Activated naive CD8-positive, alpha-beta T cell treated with anti-CD3 and anti-CD28 coated beads, Interleukin-2, amount 10 ng/mL, durations not matched to agents 7 days and 5 days (primary cell): ENCODE measurements around the gene FMNL2. TPM values are rescaled to one million over a fixed set of nuclear protein-coding genes. Genes with fewer than 3 reads are reported as not detected.

Experiments used
- ATAC-seq: fragments of 150-1000 bp; cut with Tn5 transposase; one replicate; pipeline ENCODE4 v1.10.0; 2021; ENCODE audit warnings: low read depth, moderate library complexity
- POLR2A ChIA-PET: fragments of 350-600 bp; sonication (Branson Sonifier 250); formaldehyde crosslinking; loops from one replicate; lab custom pipeline; 2021; ENCODE audit warnings: antibody characterized with exemption; lab: Charles Lee
- DNase-seq: peaks from one replicate; pipeline ENCODE4 v3.0.0; 2021
- H3K27ac Mint-ChIP-seq: one replicate; pipeline ENCODE4 v1.8.0; 2022; ENCODE audit warnings: mild to moderate bottlenecking, mixed read lengths
- H3K27me3 Mint-ChIP-seq: one replicate; pipeline ENCODE4 v1.8.0; 2022; ENCODE audit warnings: mild to moderate bottlenecking, moderate library complexity, mixed read lengths
- H3K36me3 Mint-ChIP-seq: one replicate; pipeline ENCODE4 v1.8.0; 2021; ENCODE audit warnings: mild to moderate bottlenecking, mixed read lengths
- H3K4me1 Mint-ChIP-seq: one replicate; pipeline ENCODE4 v1.8.0; 2021; ENCODE audit warnings: mixed read lengths
- H3K4me3 Mint-ChIP-seq: one replicate; pipeline ENCODE4 v1.8.0; 2022; ENCODE audit warnings: mild to moderate bottlenecking, moderate library complexity, mixed read lengths
- H3K9me3 Mint-ChIP-seq: one replicate; pipeline ENCODE4 v1.8.0; 2021; ENCODE audit warnings: mixed read lengths
- total RNA-seq, 2 experiments: library from RNA; stranded (reverse); gene quantifications; one replicate each; pipeline ENCODE4 v1.2.3, GENCODE V29; 2021

Gene FMNL2
- total RNA-seq, 2 experiments from 2014 or later = 0.37 to 0.42 TPM

DNA sequence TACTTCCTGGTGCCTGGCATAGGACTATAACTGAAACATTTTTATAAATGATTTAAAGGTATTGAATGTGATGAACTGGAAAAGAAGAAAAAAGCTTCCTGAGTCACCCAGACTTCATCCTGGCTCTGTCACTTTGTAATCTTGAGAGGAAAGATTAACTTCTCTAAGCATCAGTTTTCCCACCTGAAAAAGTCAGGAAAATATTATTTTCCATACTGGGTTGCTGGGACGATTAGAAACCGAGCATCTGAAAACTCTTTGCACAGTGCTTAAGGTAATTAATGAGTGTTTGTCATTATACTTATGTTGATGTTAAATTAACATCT lies 71.8 kb downstream of the FMNL2 start:
- peaks cover 11% of the 10 kb centered on the region for H3K27me3 Mint-ChIP-seq
- H3K4me3 Mint-ChIP-seq = no peak overlapping the region
- no peaks in the 10 kb centered on the region for H3K36me3 Mint-ChIP-seq
- no peak overlapping the region for H3K27ac Mint-ChIP-seq
- H3K4me1 Mint-ChIP-seq = no peaks in the 10 kb centered on the region
- POLR2A ChIA-PET = no interaction called here
- ATAC-seq = no peak
- H3K9me3 Mint-ChIP-seq = no peaks in the 10 kb centered on the region
- DNase-seq = no peak

DNA sequence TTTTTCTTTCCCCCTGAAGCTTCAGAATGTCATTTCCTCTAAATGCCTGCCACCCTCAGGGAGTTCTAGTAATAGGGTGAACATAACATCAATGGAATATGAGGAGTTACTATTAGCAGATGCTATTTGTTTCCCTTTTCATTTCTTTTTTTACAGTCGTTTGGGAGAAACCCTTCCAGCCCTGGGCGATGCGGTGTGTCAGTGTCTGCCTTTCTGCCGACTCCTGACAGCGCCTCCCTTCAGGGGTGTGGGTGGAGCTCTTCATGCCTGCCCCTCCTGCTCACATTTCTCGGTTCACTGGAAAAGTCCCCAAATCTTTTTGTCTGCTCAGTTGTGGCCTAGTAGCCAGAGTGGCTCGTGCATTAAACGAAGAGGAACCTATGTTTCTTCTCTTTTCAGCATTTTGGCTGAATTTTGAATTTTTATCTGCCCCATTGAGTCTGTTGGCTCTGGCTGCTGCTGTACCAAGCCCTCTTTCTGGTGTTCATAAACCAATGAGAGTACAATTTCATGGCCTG lies 72.3 kb downstream of the FMNL2 start:
- Mint-ChIP-seq H3K4me3 (peak overlapping the region; percentile 3), H3K27ac (no peak overlapping the region)
- POLR2A ChIA-PET = no interaction called here

DNA sequence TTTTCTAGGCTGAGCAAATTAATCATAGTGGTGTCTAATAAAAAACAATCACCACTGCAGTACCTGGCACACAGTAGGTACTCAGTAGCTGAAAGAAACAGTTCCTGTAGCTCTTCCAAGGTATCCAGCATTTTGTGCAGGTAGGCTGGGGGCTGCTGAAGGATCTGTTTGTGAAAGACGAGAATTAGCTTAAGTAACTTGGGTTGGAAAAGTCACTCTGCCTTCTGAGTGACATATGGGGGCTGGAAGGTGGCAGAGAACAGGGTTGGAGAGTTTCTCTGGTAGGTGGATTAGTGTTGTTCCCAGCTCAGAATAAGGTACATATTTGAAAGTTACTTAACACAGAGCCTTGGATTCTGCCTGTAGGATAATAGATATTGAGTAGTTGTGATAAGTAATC lies 72.8 kb downstream of the FMNL2 start:
- Mint-ChIP-seq H3K4me3 (no peak overlapping the region), H3K4me1 (no peaks in the 10 kb centered on the region), H3K36me3 (no peaks in the 10 kb centered on the region), H3K9me3 (no peaks in the 10 kb centered on the region), H3K27ac (no peak overlapping the region), H3K27me3 (peaks cover 9% of the 10 kb centered on the region)
- POLR2A ChIA-PET = no interaction called here
- ATAC-seq = no peak
- no peak for DNase-seq

More for the DNA sequence above, 72.3 kb downstream of the FMNL2 start:
- Mint-ChIP-seq H3K4me1 (no peaks in the 10 kb centered on the region), H3K27me3 (peaks cover 11% of the 10 kb centered on the region), H3K36me3 (no peaks in the 10 kb centered on the region), H3K9me3 (no peaks in the 10 kb centered on the region)
- ATAC-seq = no peak
- DNase-seq = no peak

DNA sequence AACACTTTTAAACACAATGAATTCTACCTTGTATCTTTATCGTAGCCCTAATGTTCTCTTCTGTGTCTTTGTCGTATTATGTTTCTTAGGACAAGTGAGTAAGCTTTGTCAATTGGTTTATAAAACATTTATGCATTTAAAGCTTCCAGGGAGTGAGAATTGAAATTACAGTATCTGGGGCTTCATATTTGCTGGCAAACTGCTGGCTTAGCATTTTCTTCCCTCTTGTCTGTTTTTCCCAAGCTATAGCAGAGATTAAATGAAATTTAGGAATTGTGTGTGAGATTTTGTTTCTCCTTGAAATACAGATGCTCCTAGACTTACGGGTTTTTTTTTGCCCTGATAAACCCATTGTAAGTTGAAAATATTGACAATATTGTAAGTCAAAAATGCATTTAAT lies 73.3 kb downstream of the FMNL2 start:
- H3K36me3 Mint-ChIP-seq = no peaks in the 10 kb centered on the region
- H3K4me3 Mint-ChIP-seq = no peak overlapping the region
- no peak overlapping the region for H3K27ac Mint-ChIP-seq
- POLR2A ChIA-PET = no interaction called here
- ATAC-seq (no peak), DNase-seq (no peak)
- no peaks in the 10 kb centered on the region for H3K9me3 Mint-ChIP-seq
- no peaks in the 10 kb centered on the region for H3K4me1 Mint-ChIP-seq
- H3K27me3 Mint-ChIP-seq = peaks cover 10% of the 10 kb centered on the region

DNA sequence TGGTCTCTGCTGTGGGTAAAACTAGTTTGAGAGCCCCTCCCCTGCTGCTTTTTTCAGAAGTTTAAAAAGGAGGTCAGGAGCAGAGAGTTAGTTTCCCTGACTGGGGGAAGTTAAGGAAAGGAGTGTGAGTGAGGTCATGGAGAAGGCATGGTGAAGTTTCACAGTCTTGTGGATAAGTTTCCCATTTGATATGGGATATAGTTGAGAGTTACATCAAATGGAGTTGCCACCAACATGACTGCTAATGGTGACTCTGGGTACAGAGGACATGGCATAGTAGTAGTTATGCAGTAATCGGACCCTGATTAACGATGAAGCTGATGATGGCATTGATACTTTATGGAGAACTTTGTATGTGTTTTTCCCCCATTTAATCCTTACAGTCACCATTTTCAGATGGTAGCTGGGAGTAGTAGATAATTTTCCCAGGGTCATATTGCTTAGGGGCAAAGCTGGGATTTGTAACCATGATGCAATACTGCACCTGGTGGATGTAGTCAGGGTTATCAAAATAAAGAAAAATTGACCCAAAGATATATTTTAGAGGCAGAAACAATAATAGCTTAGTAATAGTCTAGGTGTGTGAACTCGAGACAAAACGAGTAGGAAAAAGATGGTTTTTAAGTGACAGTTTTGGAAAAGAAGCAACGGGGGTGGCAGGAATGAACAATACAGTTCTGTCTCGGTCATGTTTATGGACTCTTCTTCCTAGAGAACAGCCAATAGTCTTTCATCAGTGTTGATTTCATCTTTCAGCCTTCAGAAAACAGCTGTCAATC lies 74.6 kb downstream of the FMNL2 start:
- Mint-ChIP-seq H3K36me3 (no peaks in the 10 kb centered on the region), H3K4me1 (no peaks in the 10 kb centered on the region), H3K4me3 (no peak overlapping the region), H3K27me3 (peaks cover 7% of the 10 kb centered on the region), H3K9me3 (no peaks in the 10 kb centered on the region), H3K27ac (no peak overlapping the region)
- ATAC-seq = no peak
- POLR2A ChIA-PET = no interaction called here
- no peak for DNase-seq

DNA sequence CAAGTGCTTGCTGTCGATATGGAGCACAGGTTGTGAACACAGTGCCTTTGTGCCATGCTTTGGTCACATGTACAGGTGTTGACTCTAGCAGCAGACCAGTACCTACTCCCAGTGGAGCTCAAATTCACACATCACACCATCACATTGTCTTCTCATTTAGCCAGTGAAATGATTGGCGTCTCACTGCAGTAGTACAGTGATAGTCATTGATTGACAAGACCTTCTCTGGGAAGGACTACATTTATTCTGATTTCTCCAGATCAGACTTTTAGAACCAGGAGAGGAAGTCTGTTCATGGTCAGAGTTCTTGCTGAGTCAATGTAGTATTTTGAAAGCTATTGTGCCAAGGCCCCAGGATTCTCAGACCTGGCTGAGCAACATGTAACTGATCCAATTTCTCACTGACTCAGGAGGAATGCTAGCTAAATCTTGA lies 75.2 kb downstream of the FMNL2 start:
- POLR2A ChIA-PET = no interaction called here
- Mint-ChIP-seq H3K4me3 (no peak overlapping the region), H3K4me1 (no peaks in the 10 kb centered on the region), H3K36me3 (no peaks in the 10 kb centered on the region), H3K27ac (no peak overlapping the region), H3K9me3 (no peaks in the 10 kb centered on the region), H3K27me3 (peaks cover 7% of the 10 kb centered on the region)
- DNase-seq (no peak), ATAC-seq (no peak)

DNA sequence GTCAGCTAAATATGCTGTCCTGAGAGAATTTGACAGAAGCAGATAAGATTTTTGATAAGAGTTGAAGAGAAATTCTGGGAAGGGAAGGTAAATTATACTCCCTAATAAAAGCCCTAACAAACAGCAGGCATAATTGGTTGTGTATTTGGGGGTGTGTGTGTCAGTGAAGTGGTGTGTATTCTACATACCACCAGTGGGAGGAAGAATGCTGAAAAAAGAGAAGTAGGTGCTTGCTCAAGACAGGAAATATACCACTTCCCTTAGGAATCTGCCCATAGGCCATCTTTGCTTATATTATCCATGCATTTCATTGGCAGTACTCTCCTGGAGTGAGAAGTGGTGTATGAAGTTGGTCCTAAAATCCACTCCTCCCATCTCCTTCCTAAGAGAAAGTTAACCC lies 76.2 kb downstream of the FMNL2 start:
- peaks cover 7% of the 10 kb centered on the region for H3K27me3 Mint-ChIP-seq
- H3K36me3 Mint-ChIP-seq = no peaks in the 10 kb centered on the region
- no peak overlapping the region for H3K27ac Mint-ChIP-seq
- H3K4me1 Mint-ChIP-seq = no peaks in the 10 kb centered on the region
- ATAC-seq (no peak), DNase-seq (no peak)
- H3K9me3 Mint-ChIP-seq = no peaks in the 10 kb centered on the region
- POLR2A ChIA-PET = no interaction called here
- H3K4me3 Mint-ChIP-seq = no peak overlapping the region

DNA sequence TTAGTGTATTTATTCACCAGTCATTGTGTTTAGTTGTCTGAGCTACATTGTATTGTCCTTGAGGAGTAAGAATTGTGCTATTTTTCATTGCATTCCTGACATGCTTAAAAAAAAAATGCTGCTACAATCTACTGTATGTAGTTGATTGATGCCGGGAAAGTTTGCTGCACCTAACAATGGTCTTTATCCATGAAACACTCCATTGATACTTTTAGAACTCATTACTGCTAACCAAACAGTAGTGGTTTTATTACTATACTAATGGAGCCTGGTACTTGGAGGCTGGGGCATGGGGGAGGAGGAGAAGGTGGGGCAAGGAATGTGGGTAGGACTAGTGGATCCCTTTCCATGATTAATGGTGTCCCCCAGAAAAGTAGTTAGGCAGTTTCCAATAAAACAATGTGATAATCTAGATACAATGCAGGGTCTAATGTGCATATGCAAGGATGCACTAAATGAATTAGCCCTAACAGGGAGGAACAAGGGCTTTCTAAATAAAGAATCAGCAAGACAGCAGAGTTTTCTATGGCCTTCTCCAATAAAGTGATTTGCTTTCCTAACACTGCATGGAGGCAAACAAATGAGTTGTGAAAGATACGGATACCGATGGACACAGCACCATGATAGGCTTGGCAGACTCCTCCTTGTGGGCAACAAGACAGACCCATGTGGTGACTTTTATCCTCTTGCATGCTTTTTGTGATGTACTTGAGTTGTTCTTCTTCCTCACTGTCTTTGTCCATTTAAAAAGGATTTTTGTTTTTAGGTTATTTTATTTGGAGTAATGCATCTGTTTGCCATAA lies 78.5 kb downstream of the FMNL2 start:
- Mint-ChIP-seq H3K9me3 (no peaks in the 10 kb centered on the region), H3K36me3 (no peaks in the 10 kb centered on the region)
- POLR2A ChIA-PET = no interaction called here

DNA sequence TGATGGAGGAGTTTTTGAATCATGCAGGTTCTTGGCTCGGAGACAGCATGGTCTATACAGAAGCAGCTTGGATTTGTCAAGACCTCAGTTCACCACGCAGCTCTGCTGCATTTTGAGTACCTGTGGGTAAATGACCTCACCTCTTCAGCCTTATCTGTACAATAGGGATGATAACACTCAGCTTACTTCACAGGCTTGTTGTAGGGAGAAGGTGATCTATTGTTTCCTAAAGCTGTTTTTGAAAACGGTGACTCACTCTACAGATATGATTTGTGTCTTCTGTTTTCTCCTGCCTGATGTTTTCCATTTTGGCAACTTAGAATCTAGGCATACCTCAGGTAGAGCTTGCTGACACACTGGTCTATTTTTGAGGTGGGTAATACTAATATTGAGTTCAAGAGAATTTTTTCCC lies 80.3 kb downstream of the FMNL2 start:
- H3K4me3 Mint-ChIP-seq = no peak overlapping the region
- POLR2A ChIA-PET = no interaction called here
- DNase-seq = no peak

More for the DNA sequence above, 78.5 kb downstream of the FMNL2 start:
- Mint-ChIP-seq H3K27ac (no peak overlapping the region), H3K4me1 (no peaks in the 10 kb centered on the region), H3K27me3 (peaks cover 5% of the 10 kb centered on the region), H3K4me3 (no peak overlapping the region)
- no peak for ATAC-seq
- no peak for DNase-seq

DNA sequence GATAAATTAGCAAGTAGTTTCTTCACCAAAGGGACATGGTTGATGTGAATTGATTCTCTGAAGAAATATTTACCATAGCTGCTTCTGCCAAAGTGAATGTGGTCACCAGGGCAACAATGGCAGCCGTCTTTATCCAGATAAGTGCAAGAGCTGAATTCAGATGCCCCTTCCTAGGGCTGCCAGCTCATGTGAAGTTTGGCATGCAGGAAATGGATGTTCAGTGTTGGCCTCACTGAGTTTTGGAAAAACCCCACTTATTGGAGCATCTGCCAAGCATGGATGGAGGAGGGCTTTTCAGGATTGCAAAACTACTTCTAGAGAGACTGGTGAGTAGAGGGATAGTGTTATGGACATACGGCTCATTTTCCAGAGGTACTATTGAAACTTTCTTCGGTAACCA lies 80.8 kb downstream of the FMNL2 start:
- ATAC-seq (no peak), DNase-seq (no peak)
- POLR2A ChIA-PET = no interaction called here
- H3K27ac Mint-ChIP-seq = no peak overlapping the region
- no peak overlapping the region for H3K4me3 Mint-ChIP-seq
- peaks cover 14% of the 10 kb centered on the region for H3K27me3 Mint-ChIP-seq
- H3K9me3 Mint-ChIP-seq = no peaks in the 10 kb centered on the region
- no peaks in the 10 kb centered on the region for H3K4me1 Mint-ChIP-seq
- H3K36me3 Mint-ChIP-seq = no peaks in the 10 kb centered on the region

More for the DNA sequence above, 80.3 kb downstream of the FMNL2 start:
- H3K9me3 Mint-ChIP-seq = no peaks in the 10 kb centered on the region
- ATAC-seq = no peak
- no peaks in the 10 kb centered on the region for H3K36me3 Mint-ChIP-seq
- H3K27me3 Mint-ChIP-seq = peaks cover 10% of the 10 kb centered on the region
- H3K27ac Mint-ChIP-seq = no peak overlapping the region
- no peaks in the 10 kb centered on the region for H3K4me1 Mint-ChIP-seq

DNA sequence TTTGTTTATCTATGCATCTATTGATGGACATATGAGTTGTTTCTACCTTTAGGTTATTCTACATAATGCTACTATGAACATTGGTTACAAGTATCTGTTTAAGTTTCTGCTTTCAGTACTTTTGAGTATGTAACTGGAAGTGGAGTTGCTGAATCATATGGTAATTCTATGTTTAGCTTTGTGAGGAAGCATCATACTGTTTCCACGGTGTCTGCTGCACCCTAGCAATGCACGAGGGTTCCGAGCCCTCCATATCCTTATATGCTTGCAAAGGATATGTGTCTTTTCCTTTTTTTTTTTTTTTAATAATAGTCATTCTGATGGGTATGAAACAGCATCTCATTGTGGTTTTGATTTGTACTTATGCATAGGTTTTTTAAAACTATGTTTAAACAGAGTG lies 83.7 kb downstream of the FMNL2 start:
- DNase-seq (no peak), ATAC-seq (no peak)
- Mint-ChIP-seq H3K27me3 (peaks cover 19% of the 10 kb centered on the region), H3K4me1 (no peaks in the 10 kb centered on the region), H3K36me3 (no peaks in the 10 kb centered on the region), H3K9me3 (no peaks in the 10 kb centered on the region), H3K4me3 (no peak overlapping the region), H3K27ac (no peak overlapping the region)
- POLR2A ChIA-PET = no interaction called here

DNA sequence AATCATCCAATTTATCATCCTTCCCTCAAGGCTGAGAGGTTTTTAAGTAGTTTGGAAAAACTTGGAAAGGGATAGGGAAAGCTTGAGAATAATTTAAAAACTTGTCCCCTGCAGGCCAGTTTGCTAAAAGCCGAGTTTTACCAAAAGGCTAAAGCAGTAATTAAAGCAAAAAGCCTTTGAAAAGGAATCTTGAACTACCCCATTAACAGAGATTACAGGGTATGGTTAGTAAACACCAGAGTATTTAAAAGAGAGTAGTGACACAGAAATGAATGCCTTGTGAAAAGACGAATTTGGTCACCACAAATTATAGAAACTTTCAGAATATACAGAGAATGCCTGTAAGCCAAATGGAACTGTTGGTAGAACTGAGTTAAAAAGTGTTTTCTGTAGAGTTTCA lies 85.0 kb downstream of the FMNL2 start:
- Mint-ChIP-seq H3K27ac (no peak overlapping the region), H3K4me3 (no peak overlapping the region), H3K4me1 (no peaks in the 10 kb centered on the region), H3K27me3 (peaks cover 18% of the 10 kb centered on the region), H3K36me3 (no peaks in the 10 kb centered on the region), H3K9me3 (no peaks in the 10 kb centered on the region)
- ATAC-seq = no peak
- no peak for DNase-seq
- POLR2A ChIA-PET = no interaction called here

DNA sequence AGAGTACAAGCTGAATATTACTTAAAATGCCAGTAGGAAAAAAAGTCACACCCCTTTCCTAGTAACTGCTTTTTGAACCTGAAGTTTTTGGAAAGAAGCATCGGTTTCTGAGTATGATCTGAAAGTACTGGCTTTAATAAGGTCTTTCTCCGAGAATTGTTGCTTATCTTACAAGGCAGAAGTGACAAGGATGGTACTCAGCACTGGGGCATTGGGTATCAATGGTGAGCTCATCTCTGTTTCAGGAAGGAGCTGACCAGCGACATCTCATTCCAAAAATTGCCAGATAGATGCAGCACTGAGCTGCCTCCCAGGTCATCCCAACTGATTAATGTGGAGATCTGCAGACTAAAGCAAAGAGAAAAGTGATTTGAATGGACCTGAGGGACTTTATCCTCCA lies 85.4 kb downstream of the FMNL2 start:
- Mint-ChIP-seq H3K27ac (no peak overlapping the region), H3K36me3 (no peaks in the 10 kb centered on the region), H3K4me3 (no peak overlapping the region), H3K9me3 (no peaks in the 10 kb centered on the region), H3K4me1 (no peaks in the 10 kb centered on the region), H3K27me3 (peaks cover 17% of the 10 kb centered on the region)
- DNase-seq = no peak
- POLR2A ChIA-PET = no interaction called here
- ATAC-seq = no peak

DNA sequence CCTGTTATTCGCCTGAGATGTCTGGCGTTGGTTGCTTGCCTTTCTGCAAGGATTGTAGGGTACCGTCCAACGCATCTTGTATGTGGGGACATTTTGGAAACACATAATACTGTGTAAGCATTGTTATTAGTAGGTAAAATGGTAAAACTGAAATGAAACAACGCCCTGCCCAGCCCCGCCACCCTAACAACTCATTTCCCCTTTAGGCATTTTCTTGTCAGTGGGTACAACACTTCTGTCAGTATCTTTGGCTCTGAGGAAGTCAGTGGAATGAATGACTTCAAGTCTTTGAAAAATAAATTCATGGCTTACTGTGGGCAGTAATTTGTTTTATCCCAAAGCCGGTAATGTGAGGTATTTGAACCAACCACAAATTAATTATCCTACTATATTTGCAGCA lies 86.0 kb downstream of the FMNL2 start:
- Mint-ChIP-seq H3K27ac (no peak overlapping the region), H3K27me3 (peaks cover 17% of the 10 kb centered on the region), H3K36me3 (no peaks in the 10 kb centered on the region), H3K9me3 (no peaks in the 10 kb centered on the region), H3K4me3 (no peak overlapping the region), H3K4me1 (no peaks in the 10 kb centered on the region)
- DNase-seq (no peak), ATAC-seq (no peak)
- POLR2A ChIA-PET = no interaction called here
